Suppressor macrophage treated with lipopolysaccharide for 4 hours (primary cell): ENCODE measurements around the gene PMM2.
"Not testable (repeated sequence)": the region's sequence is repeated elsewhere in the genome, so short reads cannot be mapped to it uniquely, and the experiment has no call there.

Experiments
- DNase-seq: peaks from one replicate; pipeline ENCODE4 v3.0.0-alpha.2; 2020

PMM2 gene

DNA sequence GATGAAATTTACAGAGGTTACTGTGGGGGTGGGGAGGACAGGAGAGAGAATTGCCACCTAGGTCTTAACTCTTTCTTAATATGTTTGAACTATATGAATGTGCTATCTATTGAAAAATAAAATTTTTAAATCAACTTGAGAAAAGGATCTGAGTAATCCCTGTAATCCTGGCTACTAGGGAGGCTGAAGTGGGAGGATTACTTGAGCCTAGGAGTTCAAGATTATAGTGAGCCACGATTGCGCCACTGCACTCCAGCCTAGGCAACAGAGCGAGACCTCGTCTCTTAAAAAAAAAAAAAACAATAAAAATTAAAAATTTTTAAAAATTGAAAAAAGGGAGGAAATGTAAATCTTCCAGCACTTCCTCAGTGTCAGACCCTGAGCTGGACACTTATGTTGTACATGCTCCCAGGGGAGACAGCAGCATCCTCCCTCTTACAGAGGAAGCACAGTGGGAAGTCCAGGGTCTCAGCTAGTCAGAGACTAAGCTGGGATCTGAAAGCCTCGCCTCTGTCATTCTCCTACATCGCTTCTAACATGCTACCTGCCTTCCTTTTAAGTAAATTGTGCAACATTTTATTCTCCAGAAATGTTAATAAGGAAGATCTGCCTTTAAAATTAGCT is 21.9 kb downstream of the PMM2 start:
- DNase-seq: no peak

DNA sequence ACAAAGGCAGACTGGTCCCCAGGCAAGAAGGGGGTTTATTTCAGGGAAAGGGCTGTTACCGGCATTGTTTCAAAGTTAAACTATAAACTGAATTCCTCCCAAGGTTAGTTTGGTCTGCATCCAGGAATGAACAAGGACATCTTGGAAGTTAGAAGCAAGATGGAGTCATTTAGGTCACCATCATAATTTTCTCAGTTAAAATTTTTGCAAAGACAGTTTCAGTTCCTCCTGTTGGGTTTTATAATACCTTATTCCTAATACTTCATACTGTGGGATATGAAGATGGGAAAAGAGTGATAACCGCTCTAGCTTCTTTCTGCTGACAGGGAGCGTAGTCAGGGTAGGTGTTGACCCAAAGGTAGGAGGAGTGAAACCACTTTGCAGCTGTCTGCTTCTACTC is 24.8 kb downstream of the PMM2 start:
- no peak for DNase-seq

DNA sequence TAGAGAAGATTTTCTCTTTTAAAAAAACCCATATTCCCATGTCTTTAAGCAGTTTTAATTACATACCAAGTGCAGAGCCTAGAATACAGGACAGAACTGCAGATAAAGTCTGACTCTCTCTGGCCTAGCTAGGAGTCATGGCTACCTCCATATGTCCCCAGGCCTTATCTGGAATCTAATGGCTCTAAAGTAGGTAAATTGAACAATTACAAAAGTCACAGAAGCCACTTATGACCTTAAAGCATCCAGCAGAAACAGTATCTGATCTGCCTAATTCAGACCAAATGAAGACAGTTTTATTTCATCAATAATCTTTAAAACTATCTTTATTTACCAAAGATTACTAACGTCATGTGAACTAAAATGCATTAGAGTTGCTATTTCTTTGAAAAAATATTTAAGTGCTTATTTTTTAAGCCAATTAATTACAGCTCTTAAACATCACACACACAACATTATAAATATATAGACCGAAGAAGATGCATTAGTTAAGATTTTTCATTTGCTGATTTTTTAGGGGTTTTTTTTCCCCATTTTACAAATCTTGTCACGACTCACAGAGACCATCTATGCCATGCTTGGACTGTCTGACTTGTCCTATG is 28.7 kb downstream of the PMM2 start:
- DNase-seq: no peak

DNA sequence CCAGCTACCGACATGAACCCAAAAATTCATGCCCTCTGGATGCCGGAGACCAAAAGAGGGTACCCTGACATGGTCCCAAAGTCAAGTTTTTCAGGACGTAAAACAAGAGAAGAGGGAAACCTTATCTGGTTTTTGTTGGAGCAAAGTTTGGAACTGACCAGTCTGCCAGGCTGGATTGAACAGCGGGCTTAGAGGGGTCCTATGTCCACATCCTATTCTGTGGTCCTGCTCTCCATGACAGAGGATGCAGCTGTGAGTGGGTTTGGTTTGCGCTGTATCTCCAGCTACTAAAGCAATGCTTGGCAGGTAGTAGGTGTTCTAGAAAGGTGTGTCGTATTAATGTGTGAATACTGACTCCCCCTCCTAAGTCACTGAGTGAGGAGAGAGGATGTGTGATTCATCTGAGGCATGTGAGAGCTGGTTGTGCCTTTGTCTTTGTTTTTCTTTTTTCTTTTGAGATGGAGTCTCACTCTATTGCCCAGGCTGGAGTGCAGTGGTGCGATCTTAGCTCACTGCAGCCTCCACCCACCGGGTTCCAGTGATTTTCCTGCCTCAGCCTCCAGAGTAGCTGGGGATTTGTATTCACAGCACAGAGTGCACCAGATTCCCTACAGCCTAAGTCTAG is 31.0 kb downstream of the PMM2 start:
- no peak for DNase-seq

DNA sequence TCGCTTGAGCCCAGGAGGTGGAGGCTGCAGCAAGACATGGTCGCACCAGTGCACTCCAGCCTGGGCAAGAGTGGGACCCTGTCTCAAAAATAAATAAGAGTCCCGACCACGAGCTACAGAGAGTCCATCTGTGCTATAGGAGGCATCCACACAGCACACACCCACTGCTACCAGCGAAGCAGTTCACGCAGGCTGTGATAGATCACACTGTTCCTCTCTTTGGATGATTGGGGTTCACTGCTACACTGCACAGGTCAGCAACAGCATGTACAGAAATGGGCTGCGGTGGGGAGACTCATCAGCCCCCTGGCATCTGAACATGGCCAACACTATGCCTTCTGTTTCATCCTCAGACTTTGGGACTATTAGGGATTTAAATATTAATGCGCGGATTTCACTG is 33.8 kb downstream of the PMM2 start:
- DNase-seq: no peak

DNA sequence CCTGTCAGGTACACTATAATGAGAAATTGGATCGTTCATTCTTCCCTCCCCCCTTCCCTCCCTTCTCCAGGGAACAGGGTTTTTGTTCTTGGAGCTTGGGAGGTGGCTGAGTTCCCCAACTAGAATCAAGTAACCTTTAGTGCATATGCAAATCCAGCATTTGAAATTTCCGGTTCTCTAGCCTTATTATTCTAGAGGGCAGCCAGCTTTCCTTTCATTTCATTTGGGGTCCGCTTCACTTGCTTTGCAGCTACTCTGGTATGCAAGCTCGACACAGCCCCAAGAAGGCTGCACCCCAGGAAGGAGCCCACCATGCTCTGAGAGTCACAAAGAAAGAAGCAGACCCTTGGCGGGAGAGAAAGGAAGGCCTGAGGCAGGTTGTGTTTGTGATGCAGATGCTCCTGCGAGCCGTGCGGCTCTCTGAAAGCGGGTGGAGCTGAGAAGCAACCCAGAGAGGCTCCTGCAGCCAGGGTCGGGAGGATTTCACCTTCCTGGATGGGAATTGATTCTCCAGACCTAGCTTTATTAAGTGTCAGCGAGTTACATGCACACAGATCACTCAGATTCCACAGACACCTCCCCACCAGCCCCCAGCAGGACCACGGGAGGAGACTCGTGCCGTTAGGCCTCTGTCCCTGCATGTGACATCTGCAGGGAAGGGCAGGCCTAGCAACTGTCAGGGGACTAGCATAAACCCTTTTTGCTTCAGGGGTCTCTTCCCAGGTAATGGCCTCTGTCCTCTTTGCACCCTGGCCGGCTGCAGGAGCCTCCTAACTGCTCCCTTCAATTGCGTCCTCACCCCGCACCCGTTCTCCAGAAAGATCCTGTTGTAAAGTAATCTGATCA is 34.5 kb downstream of the PMM2 start:
- no peak for DNase-seq

DNA sequence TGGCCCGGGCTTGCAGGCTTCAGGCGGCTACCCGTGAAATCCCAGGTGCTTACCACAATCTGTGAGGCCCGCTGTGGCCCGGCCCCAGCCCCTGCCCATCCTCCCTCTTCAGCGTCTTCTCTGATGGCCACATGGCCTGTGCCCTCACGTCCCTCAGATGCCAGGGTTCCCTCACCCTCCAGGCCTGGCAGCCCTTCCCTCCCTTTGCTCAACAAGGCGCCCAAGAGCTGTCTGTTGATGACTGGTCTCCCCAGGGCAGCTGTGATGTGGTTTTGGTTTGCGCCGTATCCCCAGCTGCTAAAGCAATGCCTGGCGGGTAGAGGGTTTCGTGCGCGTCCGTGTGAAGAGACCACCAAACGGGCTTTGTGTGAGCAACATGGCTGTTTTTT is 35.1 kb downstream of the PMM2 start:
- DNase-seq: no peak

DNA sequence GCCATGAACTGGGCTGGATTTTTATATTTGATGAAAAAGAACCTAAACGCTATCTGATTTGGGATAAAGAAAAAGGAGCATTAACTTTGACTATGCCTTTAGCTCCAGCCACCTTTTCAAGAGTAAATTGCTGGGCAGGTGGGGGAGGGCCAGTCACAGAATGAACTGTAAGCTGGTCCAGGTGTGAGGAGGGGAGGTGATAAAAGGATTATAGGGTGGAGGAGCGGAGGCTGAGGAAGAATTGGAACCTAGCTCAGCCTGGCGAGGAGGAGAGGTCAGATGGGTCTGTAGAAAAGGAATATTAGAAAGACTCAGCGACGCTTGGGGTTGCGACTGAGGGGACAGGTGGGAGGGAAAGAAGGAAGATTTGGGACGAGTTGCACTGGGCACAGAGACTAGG is 39.2 kb downstream of the PMM2 start:
- DNase-seq: not testable (repeated sequence)

DNA sequence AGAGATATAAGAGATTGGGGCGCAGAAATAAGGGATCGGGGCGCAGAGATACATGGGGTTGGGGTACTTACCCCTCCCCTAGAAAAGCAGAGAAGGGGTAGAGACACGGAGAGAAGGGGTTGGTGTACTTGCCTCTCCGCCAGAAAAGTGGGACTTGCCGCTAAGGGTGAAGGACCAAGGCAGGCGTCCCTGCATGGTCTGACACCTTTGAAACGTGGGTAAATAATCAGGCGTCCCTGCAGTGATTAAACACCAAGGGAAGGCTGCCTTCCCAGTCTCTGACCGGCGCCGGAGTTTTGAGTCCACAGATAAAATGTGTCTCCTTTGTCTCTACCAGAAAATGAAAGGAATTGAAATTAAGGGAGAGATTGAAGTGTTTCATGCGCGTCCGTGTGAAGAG is 40.0 kb downstream of the PMM2 start:
- not testable (repeated sequence) for DNase-seq

DNA sequence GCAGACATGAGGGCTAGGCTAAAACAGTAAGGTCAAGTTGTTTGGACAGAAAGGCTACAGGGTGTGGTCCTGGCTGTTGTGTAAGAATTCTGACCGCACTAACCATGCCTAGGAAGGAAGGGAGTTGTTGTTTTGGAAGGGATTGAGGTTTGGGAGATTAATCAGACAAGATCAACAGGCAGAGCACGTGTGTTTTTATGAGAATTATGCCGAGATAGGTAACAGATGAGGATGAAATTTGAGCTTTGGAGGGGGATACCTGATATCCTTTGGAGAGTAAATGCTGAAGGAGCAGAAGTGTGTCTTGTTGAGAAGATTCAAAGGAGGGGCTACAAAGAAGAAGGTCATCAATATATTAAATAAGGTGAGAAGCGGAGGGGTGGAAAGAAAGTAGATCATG is 44.4 kb downstream of the PMM2 start:
- not testable (repeated sequence) for DNase-seq

DNA sequence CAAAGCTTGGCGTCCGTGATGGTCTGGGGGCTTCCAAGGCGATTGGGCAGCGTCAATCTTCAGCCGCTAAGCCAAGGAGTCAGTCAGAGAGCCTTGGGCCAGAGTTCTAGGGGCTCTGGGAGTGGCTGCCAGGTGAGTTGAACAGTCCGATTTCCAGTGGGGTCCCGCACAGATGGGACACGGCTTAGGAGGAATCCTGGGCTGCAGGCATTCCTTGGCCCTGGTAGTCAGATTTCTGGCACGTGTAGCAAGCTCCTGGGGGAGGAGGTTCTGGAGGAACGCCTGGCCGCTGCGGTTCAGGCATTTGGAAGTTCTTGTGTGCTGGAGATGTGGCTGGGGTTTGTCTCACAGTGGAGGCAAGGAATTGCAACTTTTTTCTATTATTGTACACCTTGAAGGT is 45.7 kb downstream of the PMM2 start:
- DNase-seq: not testable (repeated sequence)

DNA sequence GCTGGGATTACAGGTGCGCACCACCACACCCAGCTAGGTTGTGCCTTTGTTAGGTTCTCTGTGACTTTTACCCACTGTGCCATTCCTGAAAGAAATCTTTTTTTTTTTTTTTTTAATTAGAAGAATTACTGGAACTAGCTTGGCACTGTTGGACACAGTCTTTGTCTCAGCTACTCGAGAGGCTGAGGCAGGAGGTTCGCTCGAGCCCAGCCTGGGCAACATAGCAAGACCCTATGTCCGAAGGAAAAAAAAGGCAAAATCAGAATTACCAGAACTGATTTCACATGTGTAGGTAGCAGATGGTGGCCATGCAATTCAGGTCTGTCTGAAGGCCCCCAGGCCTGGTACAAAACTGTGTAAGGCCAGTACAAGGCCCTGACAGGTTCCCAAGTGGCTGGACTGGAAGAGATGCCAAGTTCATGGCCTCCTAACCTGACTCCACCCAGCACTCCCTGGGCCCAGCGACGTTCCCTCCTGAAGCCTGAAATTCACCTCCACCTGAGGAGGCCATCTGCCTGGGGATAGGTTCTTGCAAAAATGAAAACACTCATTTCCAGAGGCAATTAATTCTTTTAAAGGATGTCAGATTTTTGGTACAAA is 48.2 kb downstream of the PMM2 start:
- no peak for DNase-seq

DNA sequence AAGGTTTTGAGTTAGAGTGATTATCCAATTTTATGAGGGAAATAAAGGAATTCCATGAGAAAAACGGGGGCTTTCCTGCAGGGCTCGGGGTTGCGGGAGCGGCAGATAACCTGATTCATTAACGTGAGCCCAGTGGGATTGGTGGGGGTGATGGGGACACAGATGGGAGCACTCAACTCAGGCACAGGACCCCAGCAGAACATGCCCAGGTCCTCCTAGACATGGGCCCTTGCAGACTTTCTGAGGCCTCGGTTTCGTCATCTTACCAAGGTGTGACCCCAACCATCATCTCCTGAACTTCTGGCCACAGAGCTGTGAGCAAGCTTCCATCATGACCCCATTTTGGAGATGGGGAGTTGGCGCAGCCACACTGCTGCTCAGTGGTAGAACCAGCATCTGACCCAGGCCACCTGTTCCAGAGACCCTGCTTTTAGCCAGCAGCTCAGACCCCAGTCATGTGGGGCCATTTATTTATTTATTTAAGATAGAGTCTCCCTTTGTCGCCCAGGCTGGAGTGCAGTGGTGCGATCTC is 48.8 kb downstream of the PMM2 start:
- DNase-seq: no peak

DNA sequence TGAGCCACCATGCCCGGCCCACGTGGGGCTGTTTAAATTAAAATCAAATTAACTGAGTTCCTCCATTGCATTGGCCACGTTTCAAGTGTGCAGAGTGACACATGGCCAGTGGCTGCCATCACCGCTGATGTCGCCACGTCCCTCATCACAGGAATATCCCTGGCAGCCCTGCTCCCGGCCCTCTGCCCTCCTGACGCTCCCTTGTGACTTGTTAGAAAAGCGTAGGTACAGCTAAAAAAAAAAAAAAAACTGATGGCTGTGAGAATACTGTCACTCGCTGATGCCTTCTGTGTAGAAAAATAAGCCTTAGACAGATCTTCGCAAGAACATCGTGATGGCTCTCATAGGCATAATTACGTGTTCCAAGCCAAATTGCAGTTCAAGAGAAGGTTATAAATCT is 49.5 kb downstream of the PMM2 start:
- no peak for DNase-seq

DNA sequence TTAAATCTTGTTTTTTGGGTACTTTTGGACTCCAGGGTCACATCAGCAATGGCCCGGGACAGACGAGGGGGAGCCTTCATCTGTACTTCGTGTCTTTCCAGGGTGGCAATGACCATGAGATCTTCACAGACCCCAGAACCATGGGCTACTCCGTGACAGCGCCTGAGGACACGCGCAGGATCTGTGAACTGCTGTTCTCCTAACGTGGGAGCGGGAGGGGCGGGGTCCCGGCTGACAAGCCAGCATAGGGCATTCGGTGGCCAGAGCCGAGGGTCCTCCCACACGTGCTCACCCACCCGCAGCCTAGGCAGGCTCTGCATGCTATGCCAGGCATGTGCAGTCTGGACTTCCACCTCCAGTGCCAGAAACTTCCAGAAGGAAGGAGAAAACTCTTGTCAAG is 50.0 kb downstream of the PMM2 start:
- no peak for DNase-seq

DNA sequence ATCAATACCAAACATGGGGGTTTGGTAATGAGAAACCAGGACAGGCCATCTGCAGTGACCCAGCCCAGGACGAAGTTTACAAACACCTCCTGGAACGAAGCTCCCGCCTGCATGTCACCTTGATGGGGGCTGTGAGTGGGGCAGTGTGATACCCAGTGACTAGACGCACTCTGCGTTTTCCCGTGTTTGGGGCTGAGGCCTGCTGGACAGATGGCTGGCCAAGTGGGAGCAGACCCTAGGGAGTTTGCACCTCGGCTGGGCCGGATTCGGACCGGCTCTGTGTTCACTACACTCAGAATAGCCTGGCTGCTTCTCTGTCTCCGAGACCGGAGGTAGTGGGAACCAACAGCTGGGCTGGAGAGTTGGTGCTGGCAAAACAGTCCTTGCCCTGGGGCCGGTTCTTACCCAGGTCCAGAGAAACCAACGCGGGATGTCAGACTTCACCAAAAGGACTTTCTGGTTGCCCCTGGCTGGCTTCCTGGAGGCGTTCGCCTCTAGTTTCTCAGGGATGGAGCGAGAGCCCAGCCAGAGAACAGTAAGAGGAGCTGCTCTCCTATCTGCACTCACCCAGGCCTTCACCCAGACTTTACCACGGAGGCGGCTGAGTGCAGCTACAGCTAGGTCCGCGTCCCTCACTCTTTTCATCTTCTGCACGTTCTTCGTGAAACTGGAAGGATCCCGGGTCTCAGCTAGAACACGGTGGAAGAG is 50.7 kb downstream of the PMM2 start:
- DNase-seq: no peak

DNA sequence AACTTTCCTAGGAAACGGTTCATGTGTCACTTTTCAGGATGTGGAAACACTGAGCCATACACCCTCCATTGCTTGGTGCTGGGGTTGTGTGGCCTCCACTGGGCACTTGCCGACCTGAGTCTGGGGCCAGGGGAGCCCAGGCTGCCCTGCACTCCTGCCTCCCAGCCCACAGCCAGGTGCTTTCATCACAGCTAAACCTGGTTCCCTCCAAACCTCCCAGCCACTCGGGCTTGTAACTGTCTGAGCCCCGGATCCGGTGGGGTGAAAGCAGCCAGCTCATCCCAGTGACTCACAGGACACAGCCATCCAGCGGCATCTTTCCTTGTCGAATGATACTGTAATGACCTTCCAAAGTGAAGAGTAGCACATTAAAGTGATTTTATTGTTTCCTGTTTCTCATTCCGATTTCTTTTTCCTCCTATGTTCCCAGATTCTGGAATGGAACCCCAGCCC is 51.3 kb downstream of the PMM2 start:
- no peak for DNase-seq

DNA sequence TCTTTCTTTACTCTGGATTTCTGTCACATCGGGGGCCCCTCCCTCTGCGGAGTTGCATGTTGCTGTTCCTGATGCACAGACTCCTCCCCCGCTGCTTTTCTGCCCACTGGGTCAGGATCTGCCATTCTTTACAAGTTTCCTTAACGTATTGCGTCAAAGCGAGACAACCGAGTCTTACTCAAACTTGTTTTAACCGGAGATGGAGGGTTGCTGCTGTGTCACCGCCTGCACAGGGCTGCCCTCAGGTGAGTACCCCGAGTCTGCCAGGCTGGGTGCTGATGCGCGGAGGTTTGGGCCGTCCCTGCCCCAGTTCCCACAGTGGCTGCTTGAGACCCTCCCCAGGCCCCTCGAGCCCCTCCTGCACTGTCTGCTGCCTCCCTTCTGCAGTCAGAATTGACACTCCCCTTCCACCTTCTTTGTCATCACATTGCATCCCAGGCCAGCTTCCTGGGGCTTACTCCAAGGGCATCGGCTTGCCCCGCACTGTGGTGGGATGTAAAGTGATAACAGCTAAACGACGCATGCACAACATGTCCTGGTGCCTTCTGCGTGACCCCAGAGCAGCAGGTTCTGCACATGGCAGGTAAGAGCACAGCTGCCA is 51.9 kb downstream of the PMM2 start:
- DNase-seq: no peak

DNA sequence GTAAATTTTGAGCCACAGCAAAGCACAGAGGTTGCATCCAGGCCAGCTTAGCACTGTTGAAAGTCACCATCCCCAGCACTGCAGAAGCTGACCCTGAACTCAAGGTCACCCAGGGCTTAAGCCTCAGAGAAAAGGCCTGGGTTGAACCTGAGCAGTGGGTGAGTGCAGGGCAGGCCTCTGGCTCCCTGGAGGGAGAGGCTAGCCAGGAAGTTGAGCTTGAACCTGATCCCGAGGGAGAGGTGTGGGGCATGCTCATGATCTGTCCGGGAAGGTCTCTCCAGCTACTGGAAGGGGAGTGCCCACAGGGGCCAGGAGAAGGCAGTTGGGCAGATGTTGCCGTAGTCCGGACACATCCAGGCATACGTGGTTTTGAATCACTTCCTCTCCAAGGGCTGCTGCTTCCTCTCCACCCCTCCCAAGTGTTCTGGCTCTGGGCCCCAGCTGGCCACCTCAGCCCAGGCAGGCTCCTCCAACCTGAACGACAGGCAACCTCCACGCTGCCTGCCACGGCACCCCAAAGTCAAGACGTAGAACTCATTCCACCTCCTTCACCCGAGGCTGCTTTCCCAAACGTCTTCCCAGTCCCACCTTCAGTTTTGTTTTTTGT is 52.7 kb downstream of the PMM2 start:
- peak; percentile 57 for DNase-seq

DNA sequence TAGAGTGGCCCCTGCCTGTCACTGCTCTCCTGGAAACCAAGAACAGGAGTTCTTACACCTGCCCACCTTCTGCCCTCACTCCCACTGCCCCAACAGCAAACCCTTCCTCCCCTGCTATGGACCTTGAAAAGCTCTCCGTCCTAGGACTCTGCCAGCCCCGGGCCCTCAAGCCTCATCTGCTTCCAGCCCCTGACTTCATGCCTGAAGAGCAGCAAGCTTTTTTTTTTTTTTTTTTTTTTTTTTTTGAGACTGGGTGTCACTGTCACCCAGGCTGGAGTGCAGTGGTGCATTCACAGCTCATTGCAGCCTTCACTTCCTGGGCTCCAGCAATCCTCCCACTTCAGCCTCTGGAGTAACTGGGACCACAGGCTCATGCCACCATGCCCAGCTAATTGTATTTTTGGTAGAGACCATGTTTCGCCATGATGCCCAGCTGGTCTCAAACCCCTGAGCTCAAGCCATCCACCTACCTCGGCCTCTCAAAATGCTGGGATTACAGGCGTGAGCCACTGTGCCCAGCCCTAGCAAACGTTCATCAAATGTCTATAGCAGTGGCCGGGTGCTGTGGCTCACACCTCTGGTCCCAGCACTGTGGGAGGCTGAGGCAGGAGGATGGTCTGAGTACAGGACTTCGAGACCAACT is 54.2 kb downstream of the PMM2 start:
- no peak for DNase-seq

DNA sequence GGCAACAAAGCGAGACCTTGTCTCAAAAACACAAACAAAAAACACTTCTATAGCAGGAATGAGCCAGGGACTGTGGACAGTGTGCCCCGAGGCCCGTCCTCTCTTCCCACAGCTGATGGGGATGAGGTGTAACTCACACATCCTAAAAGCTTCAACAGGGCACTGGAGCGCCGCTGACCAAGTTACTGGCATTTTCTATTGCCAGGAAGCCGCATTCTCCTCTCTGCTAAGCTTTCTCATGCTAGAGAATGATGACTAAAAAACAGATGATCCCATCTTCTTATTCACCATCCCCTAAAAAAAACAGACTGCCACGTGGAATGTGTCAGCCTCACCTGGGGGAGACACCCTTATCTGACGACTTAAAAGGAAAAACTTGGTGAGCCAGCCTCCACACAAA is 54.9 kb downstream of the PMM2 start:
- no peak for DNase-seq
